HG02571 (cell line): ENCODE measurements around the gene MEOX1.
"Not testable (repeated sequence)": the region's sequence is repeated elsewhere in the genome, so short reads cannot be mapped to it uniquely, and the experiment has no call there.

Source experiments
- ATAC-seq: cut with Tn5 transposase; IDR thresholded peaks from one replicate; pipeline ENCODE4 v1.9.1; 2021; ENCODE audit warnings: mild to moderate bottlenecking, moderate library complexity; ENCODE audit not compliant: unreplicated experiment

Gene MEOX1

GRCh38 chr17:43661699-43662412 is at the start of gene MEOX1:
Gene MEOX1, minus strand, starts transcription at chr17:43661922. Its CDS starts 388 bp downstream, at chr17:43661534.
- ATAC-seq: no peak

DNA sequence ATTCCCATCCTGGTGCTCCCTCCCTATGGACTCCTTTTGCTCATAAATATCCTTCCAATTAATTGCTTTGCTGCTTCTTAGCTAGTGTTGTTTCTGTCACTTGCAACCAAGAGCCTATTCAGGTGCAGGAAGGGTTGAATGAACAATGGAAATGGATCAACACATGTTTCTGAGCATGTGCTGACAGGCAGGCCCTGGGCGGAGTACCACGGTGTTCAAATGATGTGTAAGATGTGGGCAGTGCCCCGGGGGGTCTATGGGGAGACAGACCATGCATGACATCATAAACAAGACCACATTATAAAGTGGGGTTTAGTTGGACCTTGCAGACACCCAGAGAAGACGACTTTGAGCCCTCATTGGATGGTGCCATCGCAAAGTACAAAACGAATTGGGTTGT is 48.4 kb upstream of the MEOX1 start:
- no peak for ATAC-seq

- ATAC-seq: no peak
Measured at GRCh38 chr17:43709210-43709609, 47.5 kb upstream of the MEOX1 start.

DNA sequence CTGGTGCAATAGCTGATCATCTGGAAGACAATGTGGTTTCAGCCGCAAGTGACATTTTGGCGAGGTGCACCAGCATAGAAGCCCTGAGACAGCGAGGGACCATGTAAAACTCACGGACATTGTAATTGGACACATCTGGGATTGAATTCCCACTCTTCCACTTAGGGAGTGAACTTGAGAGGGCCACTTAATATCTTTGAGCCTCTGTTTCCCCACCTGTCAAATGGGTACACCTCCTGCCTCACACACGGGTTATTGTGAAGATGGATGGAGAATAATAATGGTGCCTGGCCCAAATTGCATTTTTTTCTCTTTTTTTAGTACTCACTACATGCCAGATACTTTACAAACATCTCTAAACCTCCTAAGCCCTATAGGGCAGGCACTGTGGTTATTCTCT is 45.5 kb upstream of the MEOX1 start:
- no peak for ATAC-seq

DNA sequence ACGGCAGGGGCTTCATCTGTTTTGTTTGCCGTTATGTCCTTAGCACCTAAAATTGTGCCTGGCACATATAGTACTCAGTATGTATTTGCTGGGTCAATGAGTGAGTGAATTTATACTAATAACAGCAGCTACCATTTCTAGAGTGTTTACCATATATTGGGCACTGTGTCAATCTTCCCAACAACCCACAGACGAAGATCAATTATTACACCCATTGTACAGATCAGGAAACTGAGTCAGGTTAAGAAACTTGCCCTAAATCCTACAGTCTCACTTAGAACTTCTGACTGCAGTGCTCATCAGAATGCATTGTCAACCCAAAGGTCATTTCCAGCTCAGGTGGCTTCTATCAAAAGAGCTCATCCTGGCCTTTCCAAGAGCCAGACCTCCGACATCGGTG is 44.5 kb upstream of the MEOX1 start:
- no peak for ATAC-seq

DNA sequence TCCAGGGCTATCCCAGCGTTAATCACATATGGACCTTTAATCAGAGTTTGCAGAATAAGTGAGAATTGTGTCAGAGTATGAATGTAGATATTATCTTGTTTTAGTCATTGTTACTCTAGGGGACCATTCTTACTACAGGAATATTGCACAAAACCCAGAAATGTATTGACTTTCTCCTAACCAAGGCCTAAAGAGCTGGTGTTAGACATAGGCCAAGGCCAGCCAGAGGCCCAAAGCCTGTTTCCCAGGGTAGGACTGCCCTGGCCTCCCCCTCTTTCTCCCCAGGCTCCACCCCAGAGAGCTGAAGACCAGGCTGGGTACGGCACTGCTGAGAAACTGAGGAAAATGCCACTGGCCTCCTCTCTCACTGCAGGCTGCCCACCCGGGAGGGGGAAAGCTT is 41.9 kb upstream of the MEOX1 start:
- ATAC-seq: no peak

DNA sequence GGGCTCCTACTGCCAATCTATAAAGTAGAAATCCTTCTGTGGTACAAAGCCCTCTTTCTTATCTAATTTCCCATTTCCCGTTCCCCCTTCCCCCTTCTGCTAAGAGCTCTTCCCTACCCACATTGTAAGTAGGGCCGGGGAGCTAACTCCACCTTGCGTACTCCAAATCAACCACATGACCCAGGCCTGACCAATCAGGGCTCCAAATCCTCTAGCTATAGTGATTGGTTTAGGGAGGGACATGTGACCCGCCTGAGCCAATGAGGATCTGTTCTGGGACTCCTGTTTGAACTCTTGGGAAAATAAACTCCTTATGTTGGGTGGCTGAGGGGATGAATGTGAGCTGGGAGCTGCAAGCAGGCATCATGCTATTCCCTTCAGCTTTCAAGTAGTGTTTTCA is 40.9 kb upstream of the MEOX1 start:
- no peak for ATAC-seq

- ATAC-seq: no peak
Measured at GRCh38 chr17:43701318-43701743, 39.6 kb upstream of the MEOX1 start.

GRCh38 chr17:43699438-43699756 is 37.7 kb upstream of the MEOX1 start:
- ATAC-seq: no peak

GRCh38 chr17:43698678-43699437 is 37.1 kb upstream of the MEOX1 start:
- no peak for ATAC-seq

- no peak for ATAC-seq
Measured at GRCh38 chr17:43697937-43698336, 36.2 kb upstream of the MEOX1 start.

- ATAC-seq: no peak
Measured at GRCh38 chr17:43696891-43697290, 35.2 kb upstream of the MEOX1 start.

- no peak for ATAC-seq
Measured at GRCh38 chr17:43695970-43696865, 34.5 kb upstream of the MEOX1 start.

DNA sequence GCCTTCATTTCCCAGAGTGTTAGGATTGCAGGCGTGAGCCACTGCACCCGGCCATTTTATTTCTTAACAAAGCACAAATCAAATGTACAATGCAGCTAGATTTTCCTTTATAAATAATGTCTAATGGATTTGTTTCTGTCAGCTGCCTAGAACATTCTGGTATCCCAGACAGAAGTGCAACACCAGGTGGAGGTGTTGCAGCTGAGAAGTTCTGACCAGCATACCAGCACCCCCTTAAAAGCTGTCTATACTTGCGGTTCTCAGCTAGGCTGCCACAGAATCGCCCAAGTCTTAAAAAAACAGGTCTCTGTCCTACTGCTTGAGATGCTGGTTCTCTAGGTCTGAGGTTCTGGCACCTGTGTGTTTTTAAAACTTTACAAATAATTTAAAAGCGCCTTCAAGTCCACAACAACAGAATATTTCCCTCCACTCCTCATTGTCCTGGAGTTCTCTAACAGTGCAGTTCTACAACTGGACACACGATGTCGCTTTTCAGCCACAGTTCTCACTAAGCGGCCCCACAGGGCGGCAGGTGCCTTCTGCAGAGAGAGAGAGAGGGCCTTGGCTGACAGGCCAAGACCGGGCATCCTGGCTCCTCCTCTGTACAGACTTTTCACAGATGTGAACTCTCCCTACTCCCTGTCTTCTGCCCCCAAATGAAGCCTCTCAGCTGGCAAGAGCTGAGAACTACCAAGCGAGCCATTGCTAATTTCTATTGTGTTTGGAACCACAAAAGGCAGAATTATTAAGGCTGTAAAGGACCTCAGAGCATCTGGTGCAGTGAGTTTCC is 32.6 kb upstream of the MEOX1 start:
- ATAC-seq: no peak

- ATAC-seq: no peak
Measured at GRCh38 chr17:43691317-43691693, 29.6 kb upstream of the MEOX1 start.

DNA sequence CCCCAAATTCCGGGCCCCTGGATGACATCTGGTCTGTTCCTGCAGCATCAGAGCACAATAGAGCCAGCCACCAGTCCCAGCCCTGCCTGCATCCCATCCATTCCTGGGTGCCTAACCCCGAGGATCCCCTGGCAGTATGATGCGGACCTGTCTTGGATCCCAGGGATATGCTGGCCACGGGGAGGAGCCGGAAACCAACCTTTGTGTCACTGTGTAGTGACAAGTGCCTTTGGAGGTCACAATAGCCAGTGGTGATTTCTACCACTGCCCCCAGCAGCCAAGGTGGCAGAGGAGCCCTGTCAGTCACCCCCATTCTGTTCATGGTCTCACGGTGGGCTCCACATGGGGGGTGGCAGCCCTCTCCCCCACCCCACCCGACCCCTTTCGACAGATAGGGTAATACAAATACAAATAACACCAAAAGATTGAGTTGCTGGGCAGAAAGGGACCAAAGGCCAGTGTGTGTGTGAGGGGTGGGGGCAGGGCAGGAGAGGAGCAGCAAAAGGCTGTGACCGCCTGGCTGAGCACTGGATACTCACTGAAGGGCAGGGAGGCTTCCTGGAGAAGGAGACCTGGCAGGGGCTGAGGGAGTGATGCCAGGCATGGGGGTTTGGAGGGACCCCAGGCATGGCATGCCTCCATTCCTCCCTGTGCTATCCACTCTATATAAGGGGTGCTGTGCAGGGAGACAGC is 29.0 kb upstream of the MEOX1 start:
- no peak for ATAC-seq

DNA sequence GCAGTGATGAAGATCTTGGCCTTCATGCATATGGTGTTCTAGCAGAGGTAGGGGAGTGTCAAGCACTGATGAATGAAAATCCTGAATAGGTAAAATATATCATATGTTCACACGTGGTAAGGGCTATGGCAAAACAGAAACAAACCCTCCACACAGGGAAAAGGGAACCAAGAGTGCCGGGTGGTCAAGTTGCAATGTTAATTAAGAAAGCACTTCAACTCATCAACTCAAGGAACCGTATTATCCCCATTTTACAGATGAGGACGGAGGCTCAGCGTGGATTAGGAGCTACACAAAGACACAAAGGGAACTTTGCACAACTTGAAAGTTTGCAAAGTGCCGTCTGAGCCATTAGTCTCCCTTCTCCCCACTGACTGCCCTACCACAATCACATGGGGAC is 28.1 kb upstream of the MEOX1 start:
- no peak for ATAC-seq

- ATAC-seq: no peak
Measured at GRCh38 chr17:43689131-43689530, 27.4 kb upstream of the MEOX1 start.

DNA sequence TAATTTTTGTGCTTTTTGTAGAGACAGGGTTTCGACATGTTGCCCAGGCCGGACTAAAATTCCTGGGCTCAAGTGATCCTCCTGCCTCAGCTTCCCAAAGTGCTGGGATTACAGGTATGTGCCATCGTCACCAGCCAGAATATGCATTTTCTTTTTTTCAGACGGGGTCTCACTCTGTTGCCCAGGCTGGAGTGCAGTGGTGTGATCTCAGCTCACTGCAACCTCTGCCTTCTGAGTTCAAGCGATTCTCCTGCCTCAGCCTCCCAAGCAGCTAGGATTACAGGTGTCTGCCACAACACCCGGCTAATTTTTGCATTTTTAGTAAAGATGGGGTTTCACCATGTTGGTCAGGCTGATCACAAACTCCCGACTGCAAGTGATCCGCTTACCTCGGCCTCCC is 25.2 kb upstream of the MEOX1 start:
- ATAC-seq: not testable (repeated sequence)

DNA sequence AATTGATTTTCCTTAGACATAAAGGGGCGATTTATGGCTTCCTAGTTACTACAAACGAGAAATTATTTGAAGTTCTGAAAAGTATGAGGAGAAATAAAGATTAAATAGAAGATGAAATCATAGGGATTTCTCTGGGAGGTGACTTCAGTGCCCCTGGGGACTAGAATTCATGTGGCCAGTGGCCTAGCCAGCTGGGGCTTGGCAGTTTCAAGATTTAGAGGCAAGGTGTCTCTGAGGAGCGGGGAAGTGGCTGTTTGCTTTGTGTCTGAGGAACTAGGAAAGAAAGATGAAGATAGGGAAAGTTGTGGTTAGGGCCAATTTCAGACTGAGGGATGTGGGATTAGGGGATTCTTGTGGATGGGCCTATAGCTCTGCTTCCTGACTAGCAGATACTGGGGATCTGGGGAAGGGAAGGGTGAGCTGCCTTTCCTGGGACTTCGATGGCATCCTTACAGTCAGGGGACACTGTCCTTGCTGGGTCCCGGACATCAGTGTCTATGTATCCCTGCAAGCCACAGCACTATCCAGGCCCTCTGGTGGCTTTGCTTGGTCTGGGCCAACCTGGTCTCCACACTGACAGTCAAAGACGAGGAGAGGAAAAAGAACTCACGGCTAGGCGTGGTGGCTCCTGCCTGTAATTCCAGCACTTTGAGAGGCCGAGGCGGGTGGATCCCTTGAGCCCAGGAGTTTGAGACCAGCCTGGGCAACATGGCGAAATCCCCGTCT is 22.4 kb upstream of the MEOX1 start:
- ATAC-seq: no peak
